Liver (tissue), 9 donors: ENCODE measurements around the gene TM4SF1. TPM values are rescaled to one million over a fixed set of nuclear protein-coding genes. Genes with fewer than 3 reads are reported as not detected.

Experiments used
- DNase-seq: peaks from one replicate; pipeline ENCODE4 v3.0.0-alpha.2; 2017; ENCODE audit warnings: low spot score
- H3K27ac ChIP-seq, 2 donors: one replicate each; pipeline ENCODE4 v1.7.0; 2013; ENCODE audit warnings: inconsistent platforms in 2 of 2, low read length in 2 of 2, control low read depth in 1 of 2, low read depth in 1 of 2, mild to moderate bottlenecking in 1 of 2
- H3K27me3 ChIP-seq, 4 donors: one replicate each; pipeline versions ENCODE4 v1.6.1 to v1.7.0; 2013; ENCODE audit warnings: low read length in 3 of 4, inconsistent platforms in 1 of 4, mild to moderate bottlenecking in 1 of 4, moderate library complexity in 1 of 4; ENCODE audit not compliant: control insufficient read depth in 4 of 4, insufficient read depth in 4 of 4
- H3K36me3 ChIP-seq, 4 donors: one replicate each; pipeline versions ENCODE4 v1.6.1 to v1.7.0; 2013; ENCODE audit warnings: low read length in 3 of 4, mild to moderate bottlenecking in 3 of 4, low read depth in 1 of 4, moderate library complexity in 1 of 4; ENCODE audit not compliant: control insufficient read depth in 4 of 4, insufficient read depth in 3 of 4
- H3K4me1 ChIP-seq, 4 donors: one replicate each; pipeline versions ENCODE4 v1.6.1 to v1.7.0; 2013; ENCODE audit warnings: low read length in 3 of 4, mild to moderate bottlenecking in 3 of 4, moderate library complexity in 1 of 4; ENCODE audit not compliant: control insufficient read depth in 4 of 4, insufficient read depth in 4 of 4
- H3K4me3 ChIP-seq, 3 donors: one replicate each; pipeline versions ENCODE4 v1.6.1 to v1.7.0; 2013; ENCODE audit warnings: low read length in 3 of 3, control low read depth in 1 of 3, low read depth in 1 of 3, mild to moderate bottlenecking in 1 of 3
- H3K9ac ChIP-seq, 2 donors: one replicate each; pipeline ENCODE4 v1.7.0; 2013; ENCODE audit warnings: low read length in 2 of 2, mild to moderate bottlenecking in 2 of 2, moderate library complexity in 2 of 2, control low read depth in 1 of 2, low read depth in 1 of 2
- H3K9me3 ChIP-seq, 4 donors: one replicate each; pipeline versions ENCODE4 v1.6.1 to v1.7.0; 2013; ENCODE audit warnings: low read length in 3 of 4; ENCODE audit not compliant: control insufficient read depth in 4 of 4
- EGR1 ChIP-seq, 2 donors: IDR thresholded peaks; 2 replicates each; pipeline ENCODE4 v1.6.1; 2016 to 2018; ENCODE audit warnings: antibody characterized with exemption in 2 of 2, low read depth in 2 of 2
- FOXA1 ChIP-seq: IDR thresholded peaks from 2 replicates; pipeline ENCODE4 v1.6.1; 2016; ENCODE audit warnings: antibody characterized with exemption
- FOXA2 ChIP-seq: IDR thresholded peaks from 2 replicates; pipeline ENCODE4 v1.6.1; 2016; ENCODE audit warnings: antibody characterized with exemption
- GABPA ChIP-seq, 2 donors: IDR thresholded peaks in 1 of 2; conservative IDR thresholded peaks in 1 of 2; 2 replicates each; pipeline ENCODE4 v1.6.1; 2016; ENCODE audit warnings: antibody characterized with exemption in 2 of 2, mild to moderate bottlenecking in 1 of 2, moderate library complexity in 1 of 2
- HNF4A ChIP-seq, 2 donors: conservative IDR thresholded peaks; 2 replicates each; pipeline ENCODE4 v1.6.1; 2016; ENCODE audit warnings: antibody characterized with exemption in 2 of 2, mild to moderate bottlenecking in 2 of 2
- HNF4G ChIP-seq: IDR thresholded peaks from 2 replicates; pipeline ENCODE4 v1.6.1; 2016; ENCODE audit warnings: antibody characterized with exemption
- JUND ChIP-seq, 2 donors: IDR thresholded peaks; 2 replicates each; pipeline ENCODE4 v1.6.1; 2016; ENCODE audit warnings: antibody characterized with exemption in 2 of 2
- NR2F2 ChIP-seq: IDR thresholded peaks from 2 replicates; pipeline ENCODE4 v1.6.1; 2016; ENCODE audit warnings: antibody characterized with exemption
- RAD21 ChIP-seq, 2 donors: IDR thresholded peaks; 2 replicates each; pipeline ENCODE4 v1.6.1; 2016; ENCODE audit warnings: antibody characterized with exemption in 2 of 2, mild to moderate bottlenecking in 2 of 2
- RXRA ChIP-seq, 2 donors: IDR thresholded peaks; 2 replicates each; pipeline ENCODE4 v1.6.1; 2017 to 2018; ENCODE audit warnings: antibody characterized with exemption in 2 of 2, mild to moderate bottlenecking in 1 of 2
- SP1 ChIP-seq: IDR thresholded peaks from 2 replicates; pipeline ENCODE4 v1.6.1; 2018; ENCODE audit warnings: antibody characterized with exemption, mild to moderate bottlenecking
- TAF1 ChIP-seq: conservative IDR thresholded peaks from 2 replicates; pipeline ENCODE4 v1.6.1; 2016; ENCODE audit warnings: antibody characterized with exemption, mild to moderate bottlenecking
- YY1 ChIP-seq: IDR thresholded peaks from 2 replicates; pipeline ENCODE4 v1.6.1; 2016; ENCODE audit warnings: antibody characterized with exemption, mild to moderate bottlenecking
- WGBS: extraction: QIAGEN DNeasy Blood & Tissue Kit; methylation state at CpG from one replicate; pipeline ENCODE4 v1.1.7; 2013; 5-methylcytosine and 5-hydroxymethylcytosine counted together
- polyA plus RNA-seq, 2 donors: library from polyadenylated mRNA; stranded (reverse) in 1 of 2; unstranded in 1 of 2; fragments of 200-250 nt in 1 of 2; fragments of >200 nt in 1 of 2; fragmentation: Nextera tagmentation in 1 of 2; extraction: Ambion mirVana in 1 of 2; gene quantifications; one replicate each; pipeline versions ENCODE4 v1.2.1 to v1.2.3, GENCODE V29; 2013 to 2015
- total RNA-seq, 2 donors: library from RNA; depleted of rRNA; stranded (reverse); fragments of >200 nt; gene quantifications; one replicate each; pipeline ENCODE4 v1.2.3, GENCODE V29; 2014
- TF ChIP-seq, protein P1 (sequence below): IDR thresholded peaks from 2 replicates; pipeline ENCODE4 v1.6.1; 2016; ENCODE audit warnings: antibody characterized with exemption
- TF ChIP-seq, protein P2 (sequence below): fragments of 150-350 bp; IDR thresholded peaks from 2 replicates; pipeline ENCODE4 v1.5.1; 2017; ENCODE audit warnings: improper control_type of control experiment, low read depth, low read length; ENCODE audit not compliant: missing input control
- TF ChIP-seq, protein P3 (sequence below): IDR thresholded peaks from 2 replicates; pipeline ENCODE4 v1.6.1; 2016; ENCODE audit warnings: antibody characterized with exemption
- TF ChIP-seq, protein P4 (sequence below): IDR thresholded peaks from 2 replicates; pipeline ENCODE4 v1.6.1; 2016; ENCODE audit warnings: antibody characterized with exemption
- TF ChIP-seq, protein P5 (sequence below): IDR thresholded peaks from 2 replicates; pipeline ENCODE4 v1.6.1; 2016; ENCODE audit warnings: antibody characterized with exemption, mild to moderate bottlenecking
- donor health status: healthy.
- donor health status: healthy.
- donor health status: healthy.
- donor health status: healthy.
- donor health status: healthy.

Gene TM4SF1
- total and polyA plus RNA-seq, 4 donors = 20.0 to 31.5 (median 25.1) TPM

DNA sequence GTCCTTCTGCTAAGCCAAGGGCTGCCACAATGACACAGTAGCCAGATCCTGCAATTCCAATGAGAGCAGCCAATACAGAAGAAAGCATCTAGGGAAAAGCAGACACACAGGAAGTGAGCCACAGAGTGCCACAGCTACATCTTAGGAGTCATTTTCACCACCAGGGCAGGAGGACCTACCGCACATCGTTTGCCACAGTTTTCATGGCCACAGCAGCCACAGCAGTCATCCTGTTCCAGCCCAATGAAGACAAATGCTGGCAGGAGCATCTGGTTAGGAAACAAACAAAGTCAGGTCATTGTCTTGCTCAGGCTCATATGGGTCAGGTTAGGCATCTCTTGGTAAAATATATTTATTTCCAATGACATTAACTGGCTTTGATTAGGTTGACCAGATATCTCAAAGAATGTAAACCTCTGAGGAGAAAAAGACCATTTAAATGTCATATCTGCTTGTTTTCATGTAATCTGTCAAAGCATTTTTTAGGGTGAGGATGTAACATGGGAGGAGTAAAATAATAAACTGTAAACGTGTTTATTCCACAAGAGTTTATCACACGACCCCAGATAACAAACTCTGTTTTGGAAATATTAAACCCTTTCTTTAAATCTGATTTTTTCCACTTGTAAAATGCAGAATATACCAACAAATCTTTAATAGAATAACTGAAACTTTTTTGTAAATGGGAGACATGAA lies 1.8 kb downstream of the TM4SF1 start:
- peak overlapping the region in 1 of 2 donors; percentile 71 for H3K9ac ChIP-seq
- peaks cover 2 to 25% (median 16%) of the 10 kb centered on the region in 4 donors for H3K4me1 ChIP-seq

DNA sequence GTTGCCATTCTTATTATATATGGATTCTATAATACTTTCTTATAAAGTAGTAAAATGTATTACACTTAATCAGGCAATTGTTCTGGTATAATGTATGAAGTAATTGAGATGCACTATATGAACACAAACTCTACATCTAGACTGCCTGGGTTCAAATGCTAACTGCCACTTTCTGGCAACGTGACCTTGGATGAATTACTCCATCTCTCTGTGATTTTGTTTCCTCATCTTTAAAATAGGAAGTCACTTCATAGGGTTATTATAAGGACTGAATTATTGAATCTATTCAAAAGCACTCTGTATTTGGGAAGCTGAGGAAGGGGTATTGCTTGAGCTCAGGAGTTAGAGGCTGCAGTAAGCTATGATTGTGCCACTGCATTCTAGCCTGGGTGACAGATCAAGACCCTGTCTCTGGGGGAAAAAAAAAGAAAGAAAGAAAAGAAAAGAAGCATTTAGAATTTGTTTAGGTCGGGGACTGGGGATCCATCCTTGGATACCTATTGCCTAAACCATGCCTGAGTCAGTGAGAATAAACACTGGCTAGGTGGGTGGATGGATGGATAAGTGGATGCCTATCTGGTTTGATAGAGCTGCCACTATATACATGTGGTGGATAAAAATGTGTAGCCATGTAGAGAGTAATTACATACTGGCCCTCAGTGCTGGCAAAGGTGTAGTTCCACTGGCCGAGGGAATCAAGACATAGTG lies 2.5 kb downstream of the TM4SF1 start:
- H3K9me3 ChIP-seq = no peaks in the 10 kb centered on the region
- H3K9ac ChIP-seq = no peak overlapping the region
- no peak overlapping the region for H3K4me3 ChIP-seq
- no peaks in the 10 kb centered on the region for H3K27me3 ChIP-seq
- DNase-seq = no peak
- peaks cover 2 to 30% (median 16%) of the 10 kb centered on the region in 4 donors for H3K4me1 ChIP-seq
- 87% methylated on average over 3 of the region's 3 CpGs for WGBS
- peak overlapping the region in 1 of 2 donors; percentile 17 for H3K27ac ChIP-seq
- TF ChIP-seq JUND (IDR thresholded peaks at IDR 0.05) = no peak
- no peak for TF ChIP-seq FOXA1
- TF ChIP-seq, protein P1, sequence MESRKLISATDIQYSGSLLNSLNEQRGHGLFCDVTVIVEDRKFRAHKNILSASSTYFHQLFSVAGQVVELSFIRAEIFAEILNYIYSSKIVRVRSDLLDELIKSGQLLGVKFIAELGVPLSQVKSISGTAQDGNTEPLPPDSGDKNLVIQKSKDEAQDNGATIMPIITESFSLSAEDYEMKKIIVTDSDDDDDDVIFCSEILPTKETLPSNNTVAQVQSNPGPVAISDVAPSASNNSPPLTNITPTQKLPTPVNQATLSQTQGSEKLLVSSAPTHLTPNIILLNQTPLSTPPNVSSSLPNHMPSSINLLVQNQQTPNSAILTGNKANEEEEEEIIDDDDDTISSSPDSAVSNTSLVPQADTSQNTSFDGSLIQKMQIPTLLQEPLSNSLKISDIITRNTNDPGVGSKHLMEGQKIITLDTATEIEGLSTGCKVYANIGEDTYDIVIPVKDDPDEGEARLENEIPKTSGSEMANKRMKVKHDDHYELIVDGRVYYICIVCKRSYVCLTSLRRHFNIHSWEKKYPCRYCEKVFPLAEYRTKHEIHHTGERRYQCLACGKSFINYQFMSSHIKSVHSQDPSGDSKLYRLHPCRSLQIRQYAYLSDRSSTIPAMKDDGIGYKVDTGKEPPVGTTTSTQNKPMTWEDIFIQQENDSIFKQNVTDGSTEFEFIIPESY = no peak
- TF ChIP-seq EGR1 (IDR thresholded peaks at IDR 0.05; ENCODE audit: low read depth in 2 of 2) = no peak
- TF ChIP-seq GABPA (IDR thresholded peaks at IDR 0.05 in 1 of 2, conservative IDR thresholded peaks at IDR 0.05 in 1 of 2) = no peak
- no peak for TF ChIP-seq HNF4A (conservative IDR thresholded peaks at IDR 0.05)
- no peak for TF ChIP-seq HNF4G
- TF ChIP-seq RAD21 (IDR thresholded peaks at IDR 0.05) = no peak
- TF ChIP-seq, protein P2, sequence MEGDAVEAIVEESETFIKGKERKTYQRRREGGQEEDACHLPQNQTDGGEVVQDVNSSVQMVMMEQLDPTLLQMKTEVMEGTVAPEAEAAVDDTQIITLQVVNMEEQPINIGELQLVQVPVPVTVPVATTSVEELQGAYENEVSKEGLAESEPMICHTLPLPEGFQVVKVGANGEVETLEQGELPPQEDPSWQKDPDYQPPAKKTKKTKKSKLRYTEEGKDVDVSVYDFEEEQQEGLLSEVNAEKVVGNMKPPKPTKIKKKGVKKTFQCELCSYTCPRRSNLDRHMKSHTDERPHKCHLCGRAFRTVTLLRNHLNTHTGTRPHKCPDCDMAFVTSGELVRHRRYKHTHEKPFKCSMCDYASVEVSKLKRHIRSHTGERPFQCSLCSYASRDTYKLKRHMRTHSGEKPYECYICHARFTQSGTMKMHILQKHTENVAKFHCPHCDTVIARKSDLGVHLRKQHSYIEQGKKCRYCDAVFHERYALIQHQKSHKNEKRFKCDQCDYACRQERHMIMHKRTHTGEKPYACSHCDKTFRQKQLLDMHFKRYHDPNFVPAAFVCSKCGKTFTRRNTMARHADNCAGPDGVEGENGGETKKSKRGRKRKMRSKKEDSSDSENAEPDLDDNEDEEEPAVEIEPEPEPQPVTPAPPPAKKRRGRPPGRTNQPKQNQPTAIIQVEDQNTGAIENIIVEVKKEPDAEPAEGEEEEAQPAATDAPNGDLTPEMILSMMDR = no peak
- TF ChIP-seq SP1 = no peak
- no peak for TF ChIP-seq RXRA (IDR thresholded peaks at IDR 0.05)
- no peak for TF ChIP-seq NR2F2
- no peak for TF ChIP-seq TAF1
- TF ChIP-seq, protein P3, sequence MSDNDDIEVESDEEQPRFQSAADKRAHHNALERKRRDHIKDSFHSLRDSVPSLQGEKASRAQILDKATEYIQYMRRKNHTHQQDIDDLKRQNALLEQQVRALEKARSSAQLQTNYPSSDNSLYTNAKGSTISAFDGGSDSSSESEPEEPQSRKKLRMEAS = no peak
- TF ChIP-seq FOXA2 = no peak
- TF ChIP-seq, protein P4, sequence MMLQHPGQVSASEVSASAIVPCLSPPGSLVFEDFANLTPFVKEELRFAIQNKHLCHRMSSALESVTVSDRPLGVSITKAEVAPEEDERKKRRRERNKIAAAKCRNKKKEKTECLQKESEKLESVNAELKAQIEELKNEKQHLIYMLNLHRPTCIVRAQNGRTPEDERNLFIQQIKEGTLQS = no peak
- TF ChIP-seq, protein P5, sequence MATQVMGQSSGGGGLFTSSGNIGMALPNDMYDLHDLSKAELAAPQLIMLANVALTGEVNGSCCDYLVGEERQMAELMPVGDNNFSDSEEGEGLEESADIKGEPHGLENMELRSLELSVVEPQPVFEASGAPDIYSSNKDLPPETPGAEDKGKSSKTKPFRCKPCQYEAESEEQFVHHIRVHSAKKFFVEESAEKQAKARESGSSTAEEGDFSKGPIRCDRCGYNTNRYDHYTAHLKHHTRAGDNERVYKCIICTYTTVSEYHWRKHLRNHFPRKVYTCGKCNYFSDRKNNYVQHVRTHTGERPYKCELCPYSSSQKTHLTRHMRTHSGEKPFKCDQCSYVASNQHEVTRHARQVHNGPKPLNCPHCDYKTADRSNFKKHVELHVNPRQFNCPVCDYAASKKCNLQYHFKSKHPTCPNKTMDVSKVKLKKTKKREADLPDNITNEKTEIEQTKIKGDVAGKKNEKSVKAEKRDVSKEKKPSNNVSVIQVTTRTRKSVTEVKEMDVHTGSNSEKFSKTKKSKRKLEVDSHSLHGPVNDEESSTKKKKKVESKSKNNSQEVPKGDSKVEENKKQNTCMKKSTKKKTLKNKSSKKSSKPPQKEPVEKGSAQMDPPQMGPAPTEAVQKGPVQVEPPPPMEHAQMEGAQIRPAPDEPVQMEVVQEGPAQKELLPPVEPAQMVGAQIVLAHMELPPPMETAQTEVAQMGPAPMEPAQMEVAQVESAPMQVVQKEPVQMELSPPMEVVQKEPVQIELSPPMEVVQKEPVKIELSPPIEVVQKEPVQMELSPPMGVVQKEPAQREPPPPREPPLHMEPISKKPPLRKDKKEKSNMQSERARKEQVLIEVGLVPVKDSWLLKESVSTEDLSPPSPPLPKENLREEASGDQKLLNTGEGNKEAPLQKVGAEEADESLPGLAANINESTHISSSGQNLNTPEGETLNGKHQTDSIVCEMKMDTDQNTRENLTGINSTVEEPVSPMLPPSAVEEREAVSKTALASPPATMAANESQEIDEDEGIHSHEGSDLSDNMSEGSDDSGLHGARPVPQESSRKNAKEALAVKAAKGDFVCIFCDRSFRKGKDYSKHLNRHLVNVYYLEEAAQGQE = no peak
- no peak for TF ChIP-seq YY1
- H3K36me3 ChIP-seq = peaks cover 0 to 3% (median 0%) of the 10 kb centered on the region in 4 donors

More for the DNA sequence above, 1.8 kb downstream of the TM4SF1 start:
- H3K4me3 ChIP-seq = no peak overlapping the region
- TF ChIP-seq, protein P3 = no peak
- TF ChIP-seq RAD21 (IDR thresholded peaks at IDR 0.05) = no peak
- TF ChIP-seq, protein P1 = no peak
- DNase-seq = no peak
- no peaks in the 10 kb centered on the region for H3K27me3 ChIP-seq
- H3K36me3 ChIP-seq = peaks cover 0 to 3% (median 0%) of the 10 kb centered on the region in 4 donors
- peak overlapping the region in 1 of 2 donors; percentile 17 for H3K27ac ChIP-seq
- WGBS = 70% methylated on average over 4 of the region's 4 CpGs
- H3K9me3 ChIP-seq = no peaks in the 10 kb centered on the region
